GM19025 (cell line): ENCODE data around the gene PARD6A.
"Not testable (repeated sequence)": the region's sequence is repeated elsewhere in the genome, so short reads cannot be mapped to it uniquely, and the experiment has no call there.

Experiments used
- ATAC-seq: cut with Tn5 transposase; IDR thresholded peaks from one replicate; pipeline ENCODE4 v1.9.1; 2021; ENCODE audit warnings: mild to moderate bottlenecking, low read depth, moderate library complexity; ENCODE audit not compliant: unreplicated experiment

Gene PARD6A

DNA sequence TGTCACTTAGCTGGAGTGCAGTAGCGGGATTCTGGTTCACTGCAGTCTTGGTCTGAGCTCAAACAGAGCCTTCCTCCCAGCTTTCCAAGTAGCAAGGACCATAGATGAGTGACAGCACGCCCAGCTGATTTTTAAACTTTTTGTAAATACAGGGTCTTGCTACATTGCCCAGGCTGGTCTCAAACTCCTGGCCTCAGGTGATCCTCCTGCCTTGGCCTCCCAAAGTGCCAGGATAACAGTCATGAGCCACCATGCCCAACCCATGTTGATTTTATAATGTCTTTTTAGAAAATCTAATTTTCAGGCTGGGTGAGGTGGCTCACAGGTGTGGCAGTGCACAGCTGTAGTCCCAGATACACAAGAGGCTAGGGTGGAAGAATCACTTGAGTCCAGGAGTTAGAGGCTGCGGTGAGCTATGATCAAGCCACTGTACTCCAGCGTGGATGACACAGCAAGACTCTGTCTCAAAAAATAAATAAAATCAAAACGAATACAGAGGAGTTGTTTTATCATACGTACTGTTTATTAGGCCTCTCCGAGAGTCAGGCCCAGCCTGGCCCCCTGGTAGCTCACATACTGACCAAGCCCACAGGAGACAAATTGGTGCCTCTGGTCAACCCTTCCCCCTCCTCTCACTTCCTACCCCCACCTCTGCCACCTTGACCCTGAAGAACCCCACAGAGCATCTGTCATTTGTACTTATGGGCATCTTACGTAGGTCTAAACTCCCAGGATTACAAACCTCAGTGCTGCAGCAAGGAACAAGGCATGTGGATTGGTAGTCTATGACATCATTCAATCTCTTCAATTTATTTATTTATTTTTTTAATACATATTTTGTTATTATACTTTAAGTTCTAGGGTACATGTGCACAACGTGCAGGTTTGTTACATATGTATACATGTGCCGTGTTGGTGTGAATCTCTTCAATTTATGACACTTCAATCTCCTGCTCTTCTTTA is 19.5 kb downstream of the PARD6A start:
- ATAC-seq, result no peak

DNA sequence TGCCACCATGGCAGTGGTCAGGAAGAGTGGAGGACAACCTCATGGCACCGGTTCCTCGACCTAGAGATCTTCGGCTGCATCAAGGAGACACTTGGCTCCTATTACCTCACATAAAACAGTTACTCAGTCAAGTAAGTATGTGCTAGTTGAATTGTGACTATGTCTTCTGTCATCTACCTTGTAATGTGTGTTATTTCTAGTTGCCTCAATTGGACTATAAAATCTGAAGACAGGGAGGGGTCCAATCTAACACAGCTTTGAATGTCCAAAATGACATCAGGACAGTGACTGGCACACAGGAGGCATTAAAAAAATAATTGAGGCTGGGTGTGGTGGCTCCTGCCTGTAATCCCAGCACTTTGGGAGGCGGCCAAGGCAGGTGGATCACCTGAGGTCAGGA is 23.0 kb downstream of the PARD6A start:
- ATAC-seq, result no peak

DNA sequence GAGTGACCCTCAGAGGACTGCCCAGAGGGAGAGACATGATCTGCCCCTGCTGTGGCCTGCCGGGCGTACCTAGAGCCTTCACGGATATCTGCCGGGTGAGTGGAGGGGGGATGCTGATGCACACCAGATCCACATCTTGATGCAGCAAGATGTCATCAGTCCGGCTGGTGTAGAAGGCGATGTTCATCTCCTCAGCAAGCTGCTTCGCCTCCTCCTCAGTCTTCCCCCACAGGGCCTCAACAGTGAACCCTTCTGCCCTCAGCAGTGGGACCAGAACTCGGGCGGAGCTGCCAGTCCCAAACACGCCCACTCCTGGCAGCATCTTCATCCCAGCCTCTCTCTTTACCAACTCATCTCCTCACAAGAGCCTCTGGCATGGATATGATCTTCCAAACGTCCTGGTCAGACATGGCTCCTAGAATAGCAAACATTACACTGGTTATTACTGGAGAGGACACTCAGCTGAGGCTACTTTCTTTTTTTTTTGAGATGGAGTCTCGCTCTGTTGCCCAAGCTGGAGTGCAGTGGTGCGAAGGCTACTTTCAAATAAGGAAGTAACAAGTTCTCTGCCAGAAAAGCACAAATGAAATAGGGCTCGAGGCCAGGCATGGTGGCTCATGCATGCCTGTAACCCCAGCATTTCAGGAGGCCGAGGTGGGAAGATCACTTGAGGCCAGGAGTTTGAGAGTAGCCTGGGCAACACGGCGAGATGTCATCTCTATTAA is 24.8 kb downstream of the PARD6A start:
- ATAC-seq, result no peak

DNA sequence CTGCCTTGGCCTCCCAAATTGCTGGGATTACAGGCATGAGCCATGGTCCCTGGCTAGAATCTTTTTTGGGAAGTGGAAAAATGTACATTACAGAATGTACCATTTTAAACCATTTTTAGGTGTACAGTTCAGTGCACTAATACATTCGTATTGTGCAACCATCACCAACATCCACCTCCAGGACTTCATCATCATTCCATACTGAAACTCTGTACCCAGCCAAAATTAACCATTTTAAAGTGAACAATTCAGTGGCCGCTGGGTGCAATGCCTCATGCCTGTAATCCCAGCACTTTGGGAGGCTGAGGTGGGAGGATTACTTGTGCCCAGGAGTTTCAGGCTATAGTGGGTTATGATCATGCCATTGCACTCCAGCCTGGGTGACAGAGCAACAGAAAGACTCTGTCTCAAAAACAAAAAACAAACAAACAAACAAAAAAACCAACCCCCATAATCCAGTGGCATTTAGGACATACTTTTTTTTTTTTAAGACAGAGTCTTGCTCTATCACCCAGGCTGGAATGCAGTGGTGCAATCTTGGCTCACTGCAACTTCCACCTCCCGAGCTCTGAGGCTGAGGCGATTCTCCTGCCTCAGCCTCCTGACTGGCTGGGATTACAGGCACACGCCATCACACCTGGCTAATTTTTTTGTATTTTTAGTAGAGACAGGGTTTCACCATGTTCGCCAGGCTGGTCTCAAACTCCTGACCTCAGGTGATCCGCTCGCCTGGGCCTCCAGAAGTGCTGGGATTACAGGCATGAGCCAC is 32.9 kb downstream of the PARD6A start:
- not testable (repeated sequence) for ATAC-seq

DNA sequence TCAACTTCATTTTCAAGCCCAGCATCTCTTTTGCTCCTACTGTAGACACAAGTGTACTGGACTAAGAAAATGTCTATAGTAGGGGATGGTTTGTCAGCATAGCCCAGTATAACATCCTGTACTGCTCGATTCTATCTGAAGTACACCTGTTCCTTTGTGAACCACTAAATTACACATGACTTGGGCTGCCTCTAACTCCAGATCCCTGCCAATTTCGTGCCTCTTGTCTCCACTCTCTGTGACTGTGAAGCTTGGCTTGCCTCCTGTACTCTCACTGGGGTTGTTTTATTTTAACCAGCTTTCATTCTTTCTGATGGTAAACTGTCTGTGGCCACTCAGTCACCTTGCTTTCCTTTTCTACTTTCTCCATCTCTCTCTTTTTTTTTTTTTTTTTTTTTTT is 33.9 kb downstream of the PARD6A start:
- no peak for ATAC-seq

- ATAC-seq, result no peak
Measured at GRCh38 chr16:67697422-67698185, 36.8 kb downstream of the PARD6A start.

DNA sequence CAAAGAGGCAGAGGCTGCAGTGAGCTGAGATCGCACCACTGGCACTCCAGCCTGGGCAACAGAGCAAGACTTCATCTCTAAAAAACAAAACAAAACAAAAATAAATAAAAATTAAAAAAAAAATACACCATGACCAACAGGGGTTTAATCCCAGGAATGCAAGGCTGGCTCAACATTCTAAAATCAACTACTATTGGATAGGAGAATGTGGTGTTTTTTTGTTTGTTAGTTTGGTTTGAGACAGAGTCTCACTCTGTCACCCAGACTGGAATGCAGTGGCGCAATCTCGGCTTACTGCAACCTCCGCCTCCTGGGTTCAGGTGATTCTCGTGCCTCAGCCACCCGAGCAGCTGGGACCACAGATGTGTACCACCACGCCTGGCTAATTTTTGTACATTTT is 38.5 kb downstream of the PARD6A start:
- no peak for ATAC-seq

DNA sequence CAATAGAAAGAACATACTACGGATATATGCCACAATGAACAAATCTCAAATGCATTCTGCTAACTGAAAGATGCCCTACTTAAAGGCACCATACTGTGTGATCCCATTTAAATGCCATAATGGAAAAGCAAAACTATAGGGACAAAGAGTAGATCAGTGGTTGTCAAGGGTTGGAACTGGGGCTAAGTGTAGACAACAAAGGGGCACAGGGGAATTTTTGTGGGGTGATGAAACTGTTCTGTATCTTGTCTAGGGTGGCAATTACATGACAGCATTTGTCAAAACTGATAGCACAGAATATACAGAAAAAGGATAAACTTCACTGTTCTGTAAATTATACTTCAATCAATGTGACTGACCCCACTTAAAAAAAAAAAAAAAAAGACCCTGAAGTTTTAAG is 40.7 kb downstream of the PARD6A start:
- no peak for ATAC-seq

DNA sequence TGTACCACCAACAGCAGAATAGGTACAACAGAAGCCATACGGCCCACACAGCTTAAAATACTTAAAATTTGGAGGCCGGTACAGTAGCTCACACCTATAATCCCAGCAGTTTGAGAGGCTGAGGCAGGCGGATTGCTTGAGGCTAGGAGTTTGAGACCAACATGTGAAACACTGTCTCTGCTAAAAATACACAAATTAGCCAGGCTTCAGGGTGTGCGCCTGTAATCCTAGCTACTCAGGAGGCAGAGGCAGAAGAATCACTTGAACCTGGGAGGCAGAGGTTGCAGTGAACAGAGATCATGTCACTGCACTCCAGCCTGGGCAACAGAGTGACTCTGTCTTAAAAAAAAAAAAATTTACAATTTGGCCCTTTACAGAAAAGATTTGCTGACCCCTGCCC is 41.4 kb downstream of the PARD6A start:
- no peak for ATAC-seq

DNA sequence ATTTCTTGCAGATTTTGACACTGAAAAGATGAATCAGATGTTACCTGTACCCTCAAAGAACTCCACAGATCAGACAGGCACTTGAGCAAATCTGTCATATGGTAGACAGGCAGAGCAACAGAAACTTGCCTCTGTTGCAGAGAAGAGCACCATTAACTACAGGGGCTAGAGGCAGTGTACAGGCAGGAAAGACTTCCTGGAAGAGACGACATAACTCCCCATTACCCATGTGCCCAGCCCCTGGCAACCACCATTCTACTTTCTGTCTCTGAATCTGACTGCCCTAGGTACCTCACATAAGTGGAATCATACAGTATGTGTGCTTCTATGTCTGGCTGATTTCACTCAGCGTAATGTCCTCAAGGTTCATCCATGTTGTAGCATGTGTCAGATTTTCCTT is 42.9 kb downstream of the PARD6A start:
- ATAC-seq, result no peak

GRCh38 chr16:67704110-67704509 is 43.4 kb downstream of the PARD6A start:
- ATAC-seq, result no peak

DNA sequence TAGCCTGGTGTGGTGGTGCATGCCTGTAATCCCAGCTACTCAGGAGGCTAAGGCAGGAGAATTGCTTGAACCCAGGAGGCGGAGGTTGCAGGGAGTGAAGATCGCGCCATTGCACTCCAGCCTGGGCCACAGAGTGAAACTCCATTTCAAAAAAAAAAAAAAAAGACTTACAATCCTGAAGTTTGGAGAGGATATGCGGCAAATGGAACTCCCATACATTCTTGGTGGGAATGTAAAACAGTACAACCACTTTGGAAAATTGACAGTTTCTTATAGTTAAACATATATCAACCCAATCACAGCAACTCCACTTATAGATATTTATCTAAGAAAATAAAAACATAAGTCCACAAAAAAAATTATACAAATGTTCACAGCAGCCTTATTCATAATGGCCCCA is 46.5 kb downstream of the PARD6A start:
- ATAC-seq, result no peak

- no peak for ATAC-seq
Measured at GRCh38 chr16:67707790-67708189, 47.0 kb downstream of the PARD6A start.

DNA sequence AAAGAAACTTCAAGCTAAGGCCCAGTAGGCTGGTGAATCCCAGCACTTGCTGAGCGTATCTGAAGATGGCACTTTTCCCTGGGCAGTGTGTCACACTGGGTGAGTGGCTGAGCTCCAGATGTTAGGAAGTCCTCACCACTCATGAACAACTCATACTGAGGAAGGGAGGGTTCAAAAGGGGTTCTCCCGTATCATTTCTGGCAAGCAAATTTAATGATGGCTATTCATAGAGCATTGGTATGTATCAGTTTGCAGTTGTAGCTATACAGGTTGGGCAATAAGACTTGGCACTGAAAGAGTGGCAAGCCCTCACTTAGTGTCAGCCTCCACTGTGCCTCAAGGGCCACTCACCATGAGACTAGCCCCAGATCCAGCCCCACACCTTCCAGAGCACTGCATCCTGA is 47.6 kb downstream of the PARD6A start:
- no peak for ATAC-seq

DNA sequence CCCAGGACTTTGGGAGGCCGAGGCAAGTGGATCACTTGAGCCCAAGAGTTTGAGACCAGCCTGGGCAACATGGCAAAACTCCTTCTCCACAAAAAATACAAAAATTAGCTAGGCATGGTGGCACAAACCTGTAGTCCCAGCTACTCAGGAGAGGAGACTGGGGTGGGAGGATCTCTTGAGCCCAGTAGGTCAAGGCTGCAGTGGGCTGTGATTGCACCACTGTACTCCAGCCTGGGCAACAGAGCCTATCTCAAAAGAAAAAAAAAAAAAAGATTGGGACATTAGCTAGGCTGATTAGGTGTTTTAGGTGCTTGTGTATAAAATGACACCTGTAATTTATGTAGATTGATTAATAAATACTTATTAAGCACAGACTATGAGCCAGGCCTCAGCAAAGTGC is 48.3 kb downstream of the PARD6A start:
- no peak for ATAC-seq

DNA sequence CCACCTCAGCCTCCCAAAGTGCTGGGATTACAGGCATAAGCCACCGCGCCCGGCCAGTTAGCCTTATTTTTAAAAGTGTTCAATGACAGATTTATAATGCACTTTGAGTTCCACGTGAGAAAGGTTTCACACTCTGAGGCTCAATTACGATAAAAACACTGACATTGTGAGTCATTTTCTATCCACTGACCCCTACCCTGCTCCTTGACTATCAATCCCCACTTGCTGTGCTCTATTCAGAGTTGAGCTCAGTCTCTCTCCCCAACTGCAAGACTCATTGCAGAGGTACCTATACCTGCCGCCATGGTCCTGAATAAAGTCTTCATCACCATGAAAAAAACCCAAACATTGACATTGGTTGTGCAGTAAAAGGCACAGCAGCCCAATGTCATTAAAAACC is 49.8 kb downstream of the PARD6A start:
- no peak for ATAC-seq
